ENCODE results near the gene RANGRF.

The RANGRF gene

GRCh38 chr17:8320990-8321389, 32.5 kb downstream of the RANGRF start:
- Histone ChIP-seq H3K36me3 (ENCODE audit: control insufficient read depth, insufficient read depth, low read length) (no peaks in the 10 kb centered on the region), H3K9ac (ENCODE audit: low read depth, low read length) (no peak overlapping the region), H3K9me3 (ENCODE audit: control insufficient read depth, insufficient read depth, low read length) (no peaks in the 10 kb centered on the region), H3K27me3 (ENCODE audit: control insufficient read depth, insufficient read depth, low read length) (peaks cover 23% of the 10 kb centered on the region), H3K4me3 (ENCODE audit: low read depth, low read length) (no peak overlapping the region), H3K4me1 (ENCODE audit: control insufficient read depth, insufficient read depth, low read length) (no peaks in the 10 kb centered on the region)

GRCh38 chr17:8322061-8322460, 33.6 kb downstream of the RANGRF start:
- H3K4me3 ChIP-seq (ENCODE audit: low read depth, low read length) = no peak overlapping the region
- no peaks in the 10 kb centered on the region for H3K4me1 ChIP-seq (ENCODE audit: control insufficient read depth, insufficient read depth, low read length)
- peaks cover 23% of the 10 kb centered on the region for H3K27me3 ChIP-seq (ENCODE audit: control insufficient read depth, insufficient read depth, low read length)
- no peaks in the 10 kb centered on the region for H3K36me3 ChIP-seq (ENCODE audit: control insufficient read depth, insufficient read depth, low read length)
- H3K9ac ChIP-seq (ENCODE audit: low read depth, low read length) = no peak overlapping the region
- H3K9me3 ChIP-seq (ENCODE audit: control insufficient read depth, insufficient read depth, low read length) = no peaks in the 10 kb centered on the region

GRCh38 chr17:8324132-8324531, 35.7 kb downstream of the RANGRF start:
- H3K4me3 ChIP-seq (ENCODE audit: low read depth, low read length) = no peak overlapping the region
- H3K36me3 ChIP-seq (ENCODE audit: control insufficient read depth, insufficient read depth, low read length) = no peaks in the 10 kb centered on the region
- H3K27me3 ChIP-seq (ENCODE audit: control insufficient read depth, insufficient read depth, low read length) = peaks cover 30% of the 10 kb centered on the region
- H3K9me3 ChIP-seq (ENCODE audit: control insufficient read depth, insufficient read depth, low read length) = no peaks in the 10 kb centered on the region
- no peaks in the 10 kb centered on the region for H3K4me1 ChIP-seq (ENCODE audit: control insufficient read depth, insufficient read depth, low read length)
- no peak overlapping the region for H3K9ac ChIP-seq (ENCODE audit: low read depth, low read length)

- Histone ChIP-seq H3K9me3 (ENCODE audit: control insufficient read depth, insufficient read depth, low read length) (no peaks in the 10 kb centered on the region), H3K4me3 (ENCODE audit: low read depth, low read length) (no peak overlapping the region), H3K9ac (ENCODE audit: low read depth, low read length) (no peak overlapping the region), H3K27me3 (ENCODE audit: control insufficient read depth, insufficient read depth, low read length) (peaks cover 30% of the 10 kb centered on the region), H3K4me1 (ENCODE audit: control insufficient read depth, insufficient read depth, low read length) (no peaks in the 10 kb centered on the region), H3K36me3 (ENCODE audit: control insufficient read depth, insufficient read depth, low read length) (no peaks in the 10 kb centered on the region)
Measured at GRCh38 chr17:8324923-8325322, 36.5 kb downstream of the RANGRF start.

GRCh38 chr17:8326511-8327302, 38.2 kb downstream of the RANGRF start:
- peak overlapping the region; percentile 79 for H3K9ac ChIP-seq (ENCODE audit: low read depth, low read length)
- H3K9me3 ChIP-seq (ENCODE audit: control insufficient read depth, insufficient read depth, low read length) = no peaks in the 10 kb centered on the region
- H3K4me1 ChIP-seq (ENCODE audit: control insufficient read depth, insufficient read depth, low read length) = no peaks in the 10 kb centered on the region
- peak overlapping the region; percentile 78 for H3K4me3 ChIP-seq (ENCODE audit: low read depth, low read length)
- peaks cover 30% of the 10 kb centered on the region for H3K27me3 ChIP-seq (ENCODE audit: control insufficient read depth, insufficient read depth, low read length)
- no peaks in the 10 kb centered on the region for H3K36me3 ChIP-seq (ENCODE audit: control insufficient read depth, insufficient read depth, low read length)

- H3K4me3 ChIP-seq (ENCODE audit: low read depth, low read length) = peak overlapping the region; percentile 78
- H3K9me3 ChIP-seq (ENCODE audit: control insufficient read depth, insufficient read depth, low read length) = no peaks in the 10 kb centered on the region
- no peaks in the 10 kb centered on the region for H3K36me3 ChIP-seq (ENCODE audit: control insufficient read depth, insufficient read depth, low read length)
- no peaks in the 10 kb centered on the region for H3K4me1 ChIP-seq (ENCODE audit: control insufficient read depth, insufficient read depth, low read length)
- H3K27me3 ChIP-seq (ENCODE audit: control insufficient read depth, insufficient read depth, low read length) = peaks cover 30% of the 10 kb centered on the region
- peak overlapping the region; percentile 79 for H3K9ac ChIP-seq (ENCODE audit: low read depth, low read length)
Measured at GRCh38 chr17:8327303-8327649, 38.8 kb downstream of the RANGRF start.

- Histone ChIP-seq H3K4me3 (ENCODE audit: low read depth, low read length) (no peak overlapping the region), H3K27me3 (ENCODE audit: control insufficient read depth, insufficient read depth, low read length) (peaks cover 10% of the 10 kb centered on the region), H3K9me3 (ENCODE audit: control insufficient read depth, insufficient read depth, low read length) (no peaks in the 10 kb centered on the region), H3K36me3 (ENCODE audit: control insufficient read depth, insufficient read depth, low read length) (no peaks in the 10 kb centered on the region), H3K4me1 (ENCODE audit: control insufficient read depth, insufficient read depth, low read length) (no peaks in the 10 kb centered on the region), H3K9ac (ENCODE audit: low read depth, low read length) (no peak overlapping the region)
Measured at GRCh38 chr17:8332128-8332527, 43.7 kb downstream of the RANGRF start.

- Histone ChIP-seq H3K36me3 (ENCODE audit: control insufficient read depth, insufficient read depth, low read length) (no peaks in the 10 kb centered on the region), H3K9ac (ENCODE audit: low read depth, low read length) (no peak overlapping the region), H3K4me3 (ENCODE audit: low read depth, low read length) (no peak overlapping the region), H3K9me3 (ENCODE audit: control insufficient read depth, insufficient read depth, low read length) (no peaks in the 10 kb centered on the region), H3K27me3 (ENCODE audit: control insufficient read depth, insufficient read depth, low read length) (peaks cover 4% of the 10 kb centered on the region), H3K4me1 (ENCODE audit: control insufficient read depth, insufficient read depth, low read length) (peaks cover under 1% of the 10 kb centered on the region)
Measured at GRCh38 chr17:8332688-8333087, 44.2 kb downstream of the RANGRF start.

GRCh38 chr17:8333281-8333680, 44.8 kb downstream of the RANGRF start:
- Histone ChIP-seq H3K4me3 (ENCODE audit: low read depth, low read length) (no peak overlapping the region), H3K36me3 (ENCODE audit: control insufficient read depth, insufficient read depth, low read length) (no peaks in the 10 kb centered on the region), H3K27me3 (ENCODE audit: control insufficient read depth, insufficient read depth, low read length) (no peaks in the 10 kb centered on the region), H3K4me1 (ENCODE audit: control insufficient read depth, insufficient read depth, low read length) (peaks cover 7% of the 10 kb centered on the region), H3K9ac (ENCODE audit: low read depth, low read length) (no peak overlapping the region), H3K9me3 (ENCODE audit: control insufficient read depth, insufficient read depth, low read length) (no peaks in the 10 kb centered on the region)

GRCh38 chr17:8337802-8338752, 49.6 kb downstream of the RANGRF start:
- Histone ChIP-seq H3K9ac (ENCODE audit: low read depth, low read length) (no peak overlapping the region), H3K27me3 (ENCODE audit: control insufficient read depth, insufficient read depth, low read length) (no peaks in the 10 kb centered on the region), H3K9me3 (ENCODE audit: control insufficient read depth, insufficient read depth, low read length) (no peaks in the 10 kb centered on the region), H3K4me3 (ENCODE audit: low read depth, low read length) (no peak overlapping the region), H3K36me3 (ENCODE audit: control insufficient read depth, insufficient read depth, low read length) (no peaks in the 10 kb centered on the region), H3K4me1 (ENCODE audit: control insufficient read depth, insufficient read depth, low read length) (peaks cover 18% of the 10 kb centered on the region)

- H3K4me3 ChIP-seq (ENCODE audit: low read depth, low read length) = no peak overlapping the region
- H3K9me3 ChIP-seq (ENCODE audit: control insufficient read depth, insufficient read depth, low read length) = no peaks in the 10 kb centered on the region
- no peaks in the 10 kb centered on the region for H3K36me3 ChIP-seq (ENCODE audit: control insufficient read depth, insufficient read depth, low read length)
- no peaks in the 10 kb centered on the region for H3K27me3 ChIP-seq (ENCODE audit: control insufficient read depth, insufficient read depth, low read length)
- no peak overlapping the region for H3K9ac ChIP-seq (ENCODE audit: low read depth, low read length)
- H3K4me1 ChIP-seq (ENCODE audit: control insufficient read depth, insufficient read depth, low read length) = peaks cover 18% of the 10 kb centered on the region
Measured at GRCh38 chr17:8338753-8339140, 50.3 kb downstream of the RANGRF start.

GRCh38 chr17:8339540-8339939, 51.1 kb downstream of the RANGRF start, which contains the start of gene ODF4:
Gene ODF4 (plus strand): TSS chr17:8339840. CDS start chr17:8340052, 212 bp downstream.
- H3K9me3 ChIP-seq (ENCODE audit: control insufficient read depth, insufficient read depth, low read length) = no peaks in the 10 kb centered on the region
- no peak within 1 kb of the TSS for H3K4me3 ChIP-seq (ENCODE audit: low read depth, low read length)
- H3K27me3 ChIP-seq (ENCODE audit: control insufficient read depth, insufficient read depth, low read length) = no peaks in the 10 kb centered on the region
- peaks cover 18% of the 10 kb centered on the region for H3K4me1 ChIP-seq (ENCODE audit: control insufficient read depth, insufficient read depth, low read length)
- H3K36me3 ChIP-seq (ENCODE audit: control insufficient read depth, insufficient read depth, low read length) = no peaks in the 10 kb centered on the region
- H3K9ac ChIP-seq (ENCODE audit: low read depth, low read length) = no peak within 1 kb of the TSS

Measured in iPS-15b (cell line).